Measurements from ENCODE around the gene ST3GAL4. TPM values are rescaled to one million over a fixed set of nuclear protein-coding genes. Genes with fewer than 3 reads are reported as not detected.

The ST3GAL4 gene
- total and polyA plus RNA-seq, 9 of the 15 experiments (the other 6 are each of a cell fraction or from before 2014, with no cell fraction given), result 0.27 to 22.9 (median 10.5) TPM

- Histone ChIP-seq H3K79me2 (ENCODE audit: control insufficient read depth, insufficient read depth, low read length) (no peaks in the 10 kb centered on the region), H3K9ac (ENCODE audit: insufficient read depth in 1 of 2, low read depth in 2 of 2, low read length in 2 of 2) (no peak overlapping the region), H2AFZ (ENCODE audit: low read depth, low read length) (no peak overlapping the region), H3K4me3 (no peak overlapping the region), H3K27me3 (ENCODE audit: control insufficient read depth in 2 of 2, insufficient read depth in 2 of 2, low read length in 2 of 2) (no peaks in the 10 kb centered on the region), H3K36me3 (ENCODE audit: control insufficient read depth, insufficient read depth, low read length) (peaks cover 8% of the 10 kb centered on the region; the same call in 2 of the 3 replicates), H3K9me3 (replicated peaks; ENCODE audit: control insufficient read depth, insufficient read depth, low read depth, low read length) (no peaks in the 10 kb centered on the region), H3K9me1 (ENCODE audit: control insufficient read depth, insufficient read depth, low read length) (no peaks in the 10 kb centered on the region), H4K20me1 (replicated peaks; ENCODE audit: control insufficient read depth, insufficient read depth, low read length) (no peaks in the 10 kb centered on the region; the same call in 1 of the 2 replicates), H3K4me1 (replicated peaks in 1 of 2; ENCODE audit: control insufficient read depth in 2 of 2, insufficient read depth in 2 of 2, low read length in 2 of 2) (no peaks in the 10 kb centered on the region; a peak in 1 of 5 replicates), H3K27ac (ENCODE audit: extremely low read depth, low read depth, low read length) (no peak overlapping the region), H3K4me2 (ENCODE audit: insufficient read depth, low read length) (no peak overlapping the region)
- intact Hi-C loops (cut with micrococcal nuclease) (loop anchor here (5.0 kb wide), 1 partner anchor 109 kb away; no protein-coding TSS in a partner anchor), in situ Hi-C loops (cut with MboI) (loop anchor here (25.0 kb wide), 2 partner anchors 99 to 674 kb away; no protein-coding TSS in a partner anchor)
- FAIRE-seq (no peak), ATAC-seq (no peak), DNase-seq (ENCODE audit: extremely low read depth in 1 of 4, low spot score in 3 of 4) (no peak)
- no peak for TF ChIP-seq ZNF589 (CRISPR knock-in tag; IDR thresholded peaks at IDR 0.05; ENCODE audit: low read depth)
- TF ChIP-seq NELFE (IDR thresholded peaks at IDR 0.05; ENCODE audit: insufficient read depth, insufficient read length), result no peak
- no peak for TF ChIP-seq ATF3 (IDR thresholded peaks at IDR 0.05)
- no peak for TF ChIP-seq ATF3 (CRISPR knock-in tag; conservative IDR thresholded peaks at IDR 0.05)
- TF ChIP-seq HDAC2 (IDR thresholded peaks at IDR 0.05), result no peak
- no peak for TF ChIP-seq NUFIP1 (IDR thresholded peaks at IDR 0.05; ENCODE audit: partially characterized antibody)
- no peak for TF ChIP-seq MTA3 (IDR thresholded peaks at IDR 0.05; ENCODE audit: borderline replicate concordance)
- TF ChIP-seq RCOR1 (IDR thresholded peaks at IDR 0.05; ENCODE audit: borderline replicate concordance in 1 of 2, low read depth in 2 of 2, low read length in 2 of 2), result no peak
- no peak for TF ChIP-seq L3MBTL2 (IDR thresholded peaks at IDR 0.05)
- no peak for TF ChIP-seq BCOR (IDR thresholded peaks at IDR 0.05)
- no peak for TF ChIP-seq ZNF217 (CRISPR knock-in tag; IDR thresholded peaks at IDR 0.05)
- TF ChIP-seq BCL6 (CRISPR knock-in tag; IDR thresholded peaks at IDR 0.05), result no peak
- TF ChIP-seq ATF7 (IDR thresholded peaks at IDR 0.05), result no peak
- no peak for TF ChIP-seq NEUROD1 (IDR thresholded peaks at IDR 0.05; ENCODE audit: borderline replicate concordance, low read depth, low read length, partially characterized antibody)
- TF ChIP-seq ZNF740 (CRISPR knock-in tag; IDR thresholded peaks at IDR 0.05), result no peak
- no peak for TF ChIP-seq ZNF740 (tag; IDR thresholded peaks at IDR 0.05)
- no TSS peak for BruUV-seq (replicated peaks)
- ChIA-PET CTCF (ENCODE audit: low intra/inter-chr PET ratio) (no interaction called here), POLR2A (interaction anchor here (0.7 to 1.3 kb wide), 3 partner anchors 9 to 75 kb away, joined by 3 to 4 read pairs (median 4); partner anchors contain the start of gene DCPS)
- WGBS (ENCODE audit: insufficient coverage, low coverage, missing lambda C conversion rate), result 71% methylated on average over 8 of the region's 8 CpGs
These were observed 42.5 kb upstream of the ST3GAL4 start for GRCh38 chr11:126312961-126313360.

Measured in K562 (cell line).